SH-SY5Y (cell line): ENCODE results near the gene PRKG2.

ENCODE experiments used
- GATA2 ChIP-seq: IDR thresholded peaks from 2 replicates; pipeline ENCODE4 v1.6.1; 2011; ENCODE audit warnings: mild to moderate bottlenecking, low read depth, low read length
- GATA3 ChIP-seq: IDR thresholded peaks from 2 replicates; pipeline ENCODE4 v1.6.1; 2011; ENCODE audit warnings: low read depth, mild to moderate bottlenecking, low read length, moderate library complexity

DNA sequence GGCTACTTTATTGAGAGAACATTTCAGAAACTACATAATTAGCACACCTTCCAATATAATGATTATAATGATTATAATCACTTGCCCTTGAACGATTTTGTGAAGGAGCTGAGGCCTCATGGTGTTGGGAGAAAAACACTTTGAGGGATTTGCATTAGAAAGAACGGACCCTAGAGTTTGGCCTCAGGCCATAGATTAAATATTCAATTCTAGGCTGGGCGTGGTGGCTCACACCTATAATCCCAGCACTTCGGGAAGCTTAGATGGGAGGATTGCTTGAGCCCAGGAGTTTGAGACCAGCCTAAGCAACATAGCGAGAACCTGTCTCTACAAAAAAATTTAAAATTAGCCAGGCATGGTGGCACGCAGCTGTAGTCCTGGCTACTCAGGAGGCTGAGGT lies 12.9 kb upstream of the PRKG2 start:
- TF ChIP-seq GATA2 (no peak), GATA3 (no peak)
